OCI-LY7 (cell line): ENCODE measurements around the gene EHMT2.

Experiments used
- CTCF ChIP-seq: fragments of 200-600 bp; sonication (generic); conservative IDR thresholded peaks from 2 replicates; pipeline ENCODE4 v1.5.1; 2014; ENCODE audit warnings: mild to moderate bottlenecking, antibody characterized with exemption, low read length, moderate library complexity, mixed read lengths
- EZH2phosphoT487 ChIP-seq: fragments of 200-600 bp; sonication (generic); IDR thresholded peaks from 2 replicates; pipeline ENCODE4 v1.6.1; 2018; ENCODE audit warnings: low read depth, borderline replicate concordance, mild to moderate bottlenecking, mixed run types, antibody characterized with exemption, low read length, moderate library complexity, mixed read lengths

- TF ChIP-seq CTCF = no peak
- TF ChIP-seq EZH2phosphoT487 = no peak
Observed at GRCh38 chr6:31844507-31844906, 53.0 kb downstream of the EHMT2 start.
